ENCODE data around the gene TTLL9.

DNA sequence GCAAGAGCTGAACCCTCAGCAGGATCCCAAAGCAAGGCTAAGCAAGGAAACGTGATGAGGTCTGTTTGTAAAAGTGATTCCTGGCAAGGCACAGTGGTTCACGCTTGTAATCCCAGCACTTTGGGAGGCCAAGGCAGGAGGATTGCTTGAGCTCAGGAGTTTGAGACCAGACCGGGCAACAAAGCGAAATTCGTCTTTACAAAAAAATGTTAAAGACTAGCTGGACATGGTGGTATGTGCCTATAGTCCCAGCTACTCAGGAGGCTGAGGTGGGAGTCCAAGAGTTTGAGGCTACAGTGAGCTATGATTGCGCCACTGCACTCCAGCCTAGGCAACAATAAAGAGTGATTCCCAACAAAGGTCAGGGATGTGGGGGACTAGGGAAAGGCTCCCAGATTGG is 93.5 kb downstream of the TTLL9 start:
- TF ChIP-seq, protein P1, sequence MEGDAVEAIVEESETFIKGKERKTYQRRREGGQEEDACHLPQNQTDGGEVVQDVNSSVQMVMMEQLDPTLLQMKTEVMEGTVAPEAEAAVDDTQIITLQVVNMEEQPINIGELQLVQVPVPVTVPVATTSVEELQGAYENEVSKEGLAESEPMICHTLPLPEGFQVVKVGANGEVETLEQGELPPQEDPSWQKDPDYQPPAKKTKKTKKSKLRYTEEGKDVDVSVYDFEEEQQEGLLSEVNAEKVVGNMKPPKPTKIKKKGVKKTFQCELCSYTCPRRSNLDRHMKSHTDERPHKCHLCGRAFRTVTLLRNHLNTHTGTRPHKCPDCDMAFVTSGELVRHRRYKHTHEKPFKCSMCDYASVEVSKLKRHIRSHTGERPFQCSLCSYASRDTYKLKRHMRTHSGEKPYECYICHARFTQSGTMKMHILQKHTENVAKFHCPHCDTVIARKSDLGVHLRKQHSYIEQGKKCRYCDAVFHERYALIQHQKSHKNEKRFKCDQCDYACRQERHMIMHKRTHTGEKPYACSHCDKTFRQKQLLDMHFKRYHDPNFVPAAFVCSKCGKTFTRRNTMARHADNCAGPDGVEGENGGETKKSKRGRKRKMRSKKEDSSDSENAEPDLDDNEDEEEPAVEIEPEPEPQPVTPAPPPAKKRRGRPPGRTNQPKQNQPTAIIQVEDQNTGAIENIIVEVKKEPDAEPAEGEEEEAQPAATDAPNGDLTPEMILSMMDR (conservative IDR thresholded peaks at IDR 0.05; ENCODE audit: low read depth, low read length) = no peak
- TF ChIP-seq EZH2 (IDR thresholded peaks at IDR 0.05; ENCODE audit: borderline replicate concordance, low read depth, low read length, poor library complexity, severe bottlenecking) = no peak
